Stimulated activated CD8-positive, alpha-beta memory T cell treated with anti-CD3 and anti-CD28 coated beads, Interleukin-2, amount 100 ng/mL, for 48 hours (primary cell): ENCODE data around the gene TBCK.
"Not testable (repeated sequence)": the region's sequence is repeated elsewhere in the genome, so short reads cannot be mapped to it uniquely, and the experiment has no call there.

Experiments
- DNase-seq, 2 donors: peaks; one replicate each; pipeline ENCODE4 v3.0.0-alpha.2; 2020; ENCODE audit warnings: low read depth in 2 of 2

TBCK gene

GRCh38 chr4:106321168-106321567, 5.2 kb upstream of the TBCK start:
- DNase-seq: not testable (repeated sequence)

- no peak for DNase-seq
These were observed 4.2 kb upstream of the TBCK start for GRCh38 chr4:106320235-106320634.

- DNase-seq: no peak
These were observed 2.5 kb upstream of the TBCK start for GRCh38 chr4:106318511-106318910.

GRCh38 chr4:106317815-106318214, 1.8 kb upstream of the TBCK start:
- DNase-seq: no peak

- DNase-seq: no peak
These were observed 882 bp upstream of the TBCK start for GRCh38 chr4:106316773-106317409.

- DNase-seq: peak; percentile 4 to 13
These were observed 487 bp downstream of the TBCK start for GRCh38 chr4:106315476-106315967.

- no peak for DNase-seq
These were observed 1.0 kb downstream of the TBCK start for GRCh38 chr4:106314960-106315359.

GRCh38 chr4:106312997-106313522, 2.9 kb downstream of the TBCK start:
- no peak for DNase-seq

- no peak for DNase-seq
These were observed 3.6 kb downstream of the TBCK start for GRCh38 chr4:106312377-106312776.

GRCh38 chr4:106306561-106306960, 9.4 kb downstream of the TBCK start:
- DNase-seq: no peak

GRCh38 chr4:106305435-106306055, 10.5 kb downstream of the TBCK start:
- no peak for DNase-seq

GRCh38 chr4:106304632-106305031, 11.4 kb downstream of the TBCK start:
- DNase-seq: no peak

GRCh38 chr4:106303548-106304281, 12.3 kb downstream of the TBCK start:
- no peak for DNase-seq

- DNase-seq: no peak
These were observed 14.0 kb downstream of the TBCK start for GRCh38 chr4:106302062-106302438.

- no peak for DNase-seq
These were observed 14.5 kb downstream of the TBCK start for GRCh38 chr4:106301393-106302061.

- DNase-seq: no peak
These were observed 16.0 kb downstream of the TBCK start for GRCh38 chr4:106299977-106300376.

GRCh38 chr4:106297245-106298035, 18.6 kb downstream of the TBCK start:
- DNase-seq: no peak

GRCh38 chr4:106294062-106294461, 21.9 kb downstream of the TBCK start:
- no peak for DNase-seq

- DNase-seq: no peak
These were observed 24.3 kb downstream of the TBCK start for GRCh38 chr4:106291678-106292077.

- DNase-seq: no peak
These were observed 26.3 kb downstream of the TBCK start for GRCh38 chr4:106289737-106290136.

GRCh38 chr4:106287353-106287969, 28.5 kb downstream of the TBCK start:
- DNase-seq: no peak
